ENCODE results near the gene SRA1. TPM values are rescaled to one million over a fixed set of nuclear protein-coding genes. Genes with fewer than 3 reads are reported as not detected.

SRA1 gene
- total RNA-seq, 3 donors from 2014 or later (not counting 1 experiment from before 2014, with no cell fraction given) = 42.2 to 66.4 (median 59.4) TPM

DNA sequence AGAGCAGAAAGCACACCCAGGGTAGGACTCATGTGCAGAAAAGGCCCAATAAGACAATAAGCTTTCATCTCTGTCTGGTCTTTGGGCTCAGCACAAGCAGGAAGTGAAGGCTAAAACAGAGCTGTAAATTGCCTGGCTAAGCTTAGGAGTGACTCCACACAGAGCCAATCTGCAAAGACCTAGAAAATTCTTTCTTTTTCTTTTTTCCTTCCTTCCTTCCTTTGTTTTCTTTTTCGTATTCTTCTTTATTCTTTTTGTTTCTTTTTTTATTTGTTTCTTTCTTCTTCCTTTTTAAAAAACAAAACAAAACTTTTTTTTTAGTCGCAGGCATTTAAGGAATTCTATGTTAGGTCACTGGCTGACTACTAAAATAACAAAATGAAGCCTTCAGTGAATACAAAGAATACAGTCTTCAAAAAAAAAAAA is 19.5 kb upstream of the SRA1 start:
- no peak for TF ChIP-seq CTCF (IDR thresholded peaks at IDR 0.05)
- ATAC-seq (no peak), DNase-seq (no peak)
- Histone ChIP-seq H3K27me3 (ENCODE audit: control insufficient read depth, insufficient read depth, low read length) (no peaks in the 10 kb centered on the region), H3K4me3 (ENCODE audit: low read length) (no peak overlapping the region), H3K4me1 (ENCODE audit: control insufficient read depth, insufficient read depth, low read length) (no peaks in the 10 kb centered on the region), H3K36me3 (ENCODE audit: control insufficient read depth, insufficient read depth, low read length) (no peaks in the 10 kb centered on the region), H3K9me3 (ENCODE audit: control insufficient read depth, insufficient read depth, low read length) (no peaks in the 10 kb centered on the region), H3K27ac (ENCODE audit: low read length) (no peak overlapping the region)
- Mint-ChIP-seq H3K27me3 (ENCODE audit: low read depth in 2 of 2) (peaks cover 3 to 7% of the 10 kb centered on the region in 2 donors), H3K9me3 (no peaks in the 10 kb centered on the region), H3K4me3 (no peak overlapping the region), H3K27ac (no peak overlapping the region), H3K36me3 (no peaks in the 10 kb centered on the region), H3K4me1 (no peaks in the 10 kb centered on the region)
- intact Hi-C loops (cut with micrococcal nuclease) = no loop called here
- 86% methylated on average over 1 of the region's 2 CpGs for WGBS (ENCODE audit: insufficient coverage)

DNA sequence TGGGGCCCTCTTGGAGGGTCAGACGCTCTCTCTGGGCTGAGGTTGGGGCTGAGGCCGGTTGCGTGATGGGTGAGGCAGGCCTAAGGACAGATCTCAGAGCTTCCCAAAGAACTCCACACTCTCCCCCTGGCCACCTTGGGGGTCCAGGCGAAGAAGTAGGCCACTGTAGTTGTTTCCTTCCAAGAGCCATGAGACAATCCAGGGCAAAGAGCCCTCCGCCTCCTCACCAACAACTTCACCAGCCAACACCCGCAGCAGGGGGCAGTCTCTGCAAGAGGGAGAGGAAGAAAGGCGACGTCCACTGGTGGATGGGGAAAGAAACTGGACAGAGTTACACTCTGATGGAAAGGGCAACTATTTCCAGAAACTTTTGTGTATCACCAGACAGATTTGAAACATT is 18.0 kb upstream of the SRA1 start:
- no peak overlapping the region for H3K27ac ChIP-seq (ENCODE audit: low read length)

DNA sequence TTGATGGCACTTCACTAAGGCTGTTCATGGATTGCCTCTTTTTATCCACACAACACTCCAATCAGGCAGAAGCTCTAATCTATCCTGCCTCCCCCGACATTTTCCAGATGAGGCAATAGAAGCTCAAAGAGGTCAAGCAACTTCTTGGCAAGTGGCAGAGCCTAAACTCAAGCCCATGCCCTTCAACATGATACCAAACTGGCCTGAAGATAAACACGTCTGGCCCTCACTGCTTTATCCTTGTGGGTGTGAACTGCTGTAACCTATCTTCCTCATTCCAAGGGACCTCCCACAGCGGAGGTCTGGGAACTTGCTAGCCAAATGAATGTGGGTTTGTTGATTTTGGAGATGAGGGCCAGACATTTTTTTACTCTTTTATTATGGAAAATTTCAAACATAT is 16.9 kb upstream of the SRA1 start:
- Mint-ChIP-seq H3K4me3 (no peak overlapping the region), H3K27me3 (ENCODE audit: low read depth in 2 of 2) (no peaks in the 10 kb centered on the region), H3K36me3 (no peaks in the 10 kb centered on the region), H3K27ac (no peak overlapping the region), H3K9me3 (no peaks in the 10 kb centered on the region), H3K4me1 (peaks cover 10 to 13% of the 10 kb centered on the region in 2 donors)
- Histone ChIP-seq H3K27me3 (ENCODE audit: control insufficient read depth, insufficient read depth, low read length) (no peaks in the 10 kb centered on the region), H3K9me3 (ENCODE audit: control insufficient read depth, insufficient read depth, low read length) (no peaks in the 10 kb centered on the region), H3K27ac (ENCODE audit: low read length) (no peak overlapping the region), H3K4me1 (ENCODE audit: control insufficient read depth, insufficient read depth, low read length) (peaks cover 9% of the 10 kb centered on the region), H3K4me3 (ENCODE audit: low read length) (no peak overlapping the region), H3K36me3 (ENCODE audit: control insufficient read depth, insufficient read depth, low read length) (peaks cover 3% of the 10 kb centered on the region)
- no peak for TF ChIP-seq CTCF (IDR thresholded peaks at IDR 0.05)
- WGBS (ENCODE audit: insufficient coverage) = 81% methylated on average over 2 of the region's 3 CpGs
- DNase-seq (no peak), ATAC-seq (no peak)
- intact Hi-C loops (cut with micrococcal nuclease) = no loop called here

More for the DNA sequence above, 18.0 kb upstream of the SRA1 start:
- H3K27me3 Mint-ChIP-seq (ENCODE audit: low read depth in 2 of 2) = no peaks in the 10 kb centered on the region
- H3K27ac Mint-ChIP-seq = no peak overlapping the region
- no peaks in the 10 kb centered on the region for H3K9me3 Mint-ChIP-seq
- intact Hi-C loops (cut with micrococcal nuclease) = no loop called here
- Histone ChIP-seq H3K9me3 (ENCODE audit: control insufficient read depth, insufficient read depth, low read length) (no peaks in the 10 kb centered on the region), H3K36me3 (ENCODE audit: control insufficient read depth, insufficient read depth, low read length) (peaks cover under 1% of the 10 kb centered on the region), H3K4me1 (ENCODE audit: control insufficient read depth, insufficient read depth, low read length) (no peaks in the 10 kb centered on the region), H3K4me3 (ENCODE audit: low read length) (no peak overlapping the region), H3K27me3 (ENCODE audit: control insufficient read depth, insufficient read depth, low read length) (no peaks in the 10 kb centered on the region)
- DNase-seq = no peak
- no peak for TF ChIP-seq CTCF (IDR thresholded peaks at IDR 0.05)
- H3K36me3 Mint-ChIP-seq = no peaks in the 10 kb centered on the region
- H3K4me3 Mint-ChIP-seq = no peak overlapping the region
- peaks cover 2% of the 10 kb centered on the region in 2 donors for H3K4me1 Mint-ChIP-seq
- no peak for ATAC-seq
- 96% methylated on average over 4 of the region's 8 CpGs for WGBS (ENCODE audit: insufficient coverage)

DNA sequence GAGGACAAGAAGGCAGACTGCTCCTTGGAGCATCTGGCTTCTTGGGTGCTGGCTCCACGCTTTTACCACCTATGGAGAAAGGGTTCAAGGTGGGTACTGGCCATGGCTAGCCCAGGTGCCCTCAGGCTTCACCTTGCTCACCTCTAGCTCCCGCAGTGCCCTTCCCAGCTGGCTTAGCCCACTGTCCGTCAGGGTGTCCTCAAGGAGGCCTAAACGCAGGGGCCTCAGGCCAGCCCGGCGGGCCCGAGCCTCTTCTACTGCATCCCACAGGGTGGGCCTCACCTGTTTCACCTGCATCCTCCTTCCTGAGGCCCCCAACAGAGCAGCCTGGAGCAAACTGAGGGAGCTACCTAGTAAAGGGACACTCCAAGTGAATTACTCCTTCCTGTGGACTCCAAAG is 16.4 kb upstream of the SRA1 start:
- DNase-seq = no peak
- peaks cover 4% of the 10 kb centered on the region for H3K36me3 ChIP-seq (ENCODE audit: control insufficient read depth, insufficient read depth, low read length)
- H3K9me3 ChIP-seq (ENCODE audit: control insufficient read depth, insufficient read depth, low read length) = no peaks in the 10 kb centered on the region
- H3K4me1 ChIP-seq (ENCODE audit: control insufficient read depth, insufficient read depth, low read length) = peaks cover 13% of the 10 kb centered on the region
- Mint-ChIP-seq H3K36me3 (no peaks in the 10 kb centered on the region), H3K27me3 (ENCODE audit: low read depth in 2 of 2) (no peaks in the 10 kb centered on the region), H3K4me3 (no peak overlapping the region), H3K4me1 (peaks cover 14 to 18% of the 10 kb centered on the region in 2 donors), H3K9me3 (no peaks in the 10 kb centered on the region), H3K27ac (no peak overlapping the region)
- no peaks in the 10 kb centered on the region for H3K27me3 ChIP-seq (ENCODE audit: control insufficient read depth, insufficient read depth, low read length)
- 99% methylated on average over 7 of the region's 7 CpGs for WGBS (ENCODE audit: insufficient coverage)
- TF ChIP-seq CTCF (IDR thresholded peaks at IDR 0.05) = no peak
- ATAC-seq = no peak
- intact Hi-C loops (cut with micrococcal nuclease) = no loop called here
- no peak overlapping the region for H3K27ac ChIP-seq (ENCODE audit: low read length)
- H3K4me3 ChIP-seq (ENCODE audit: low read length) = no peak overlapping the region

All from natural killer cell (primary cell).